Astrocyte of the hippocampus (primary cell): ENCODE results near the gene ZNF514.

Experiments used
- DNase-seq: peaks from one replicate; pipeline ENCODE4 v3.0.0; 2011; ENCODE audit warnings: low read depth, low spot score

The ZNF514 gene

GRCh38 chr2:95159690-95160449 lies at the start of gene ZNF514:
ZNF514 (minus strand) TSS chr2:95159848; CDS start chr2:95153253, 6,595 bp downstream.
- peak; percentile 89 for DNase-seq

DNA sequence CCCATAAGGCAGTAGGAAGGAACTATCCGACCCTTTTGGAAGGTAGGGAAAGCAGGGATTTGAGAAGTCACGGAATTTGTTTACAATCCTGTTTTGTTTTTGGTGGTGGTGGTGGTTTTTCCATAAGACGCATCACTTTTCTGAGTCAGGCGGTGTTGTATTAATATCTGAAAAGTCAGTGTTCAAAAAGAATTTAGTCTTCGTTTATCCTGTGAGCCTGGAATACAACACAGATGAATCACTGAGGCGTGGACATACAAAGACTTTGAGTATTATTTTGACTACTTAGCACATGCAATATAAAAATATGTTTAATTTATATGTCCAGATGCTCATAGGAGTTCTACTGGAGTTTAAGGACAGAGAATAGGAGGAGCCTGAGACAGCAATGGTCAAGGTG lies 48.5 kb upstream of the ZNF514 start:
- DNase-seq, result no peak

DNA sequence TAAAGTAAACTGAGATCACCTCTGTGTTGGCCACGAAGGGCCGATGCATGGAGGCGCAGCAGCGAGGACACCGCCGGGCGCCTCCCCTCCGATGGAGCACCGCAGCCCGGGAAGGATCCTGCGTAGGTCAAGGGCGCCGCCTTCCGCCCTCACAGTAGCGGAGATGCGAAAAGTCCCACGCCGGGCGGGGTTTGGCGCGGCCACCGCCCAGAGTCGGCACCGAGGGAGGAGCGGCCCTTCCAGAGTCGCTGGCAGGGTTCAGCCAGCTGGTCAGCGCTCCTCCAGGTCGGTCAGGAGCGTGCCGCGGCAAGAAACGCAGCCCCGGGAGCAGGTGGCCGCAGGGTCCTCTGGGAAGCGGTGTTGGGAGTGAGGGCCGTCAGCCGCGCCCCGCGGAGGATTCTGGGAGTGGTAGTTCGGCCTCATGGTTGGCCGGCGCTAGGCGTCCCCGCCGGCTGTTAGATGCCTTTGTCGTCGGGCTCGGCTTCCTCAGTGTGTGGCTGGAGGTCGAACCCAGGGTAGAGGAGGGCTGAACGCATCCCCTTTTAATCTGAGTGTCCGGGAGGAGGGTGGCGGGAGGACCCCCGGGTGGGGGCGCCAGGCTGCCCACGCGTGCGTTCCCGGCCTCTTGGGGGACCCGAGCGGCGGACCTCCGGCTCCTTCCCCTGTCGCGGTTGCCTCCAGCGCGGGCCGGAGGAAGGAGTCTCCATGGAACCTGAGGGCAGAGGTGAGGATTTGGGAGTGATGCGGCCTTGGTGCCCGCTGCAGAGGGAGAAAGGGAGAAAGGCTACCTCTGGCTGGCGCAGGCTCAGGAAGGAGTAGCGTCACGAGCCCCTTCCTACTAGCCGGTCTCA lies 47.7 kb upstream of the ZNF514 start, which contains the start of gene ZNF892:
Gene ZNF892 (plus strand): TSS at position 411 of the 851 bp plus-strand sequence. CDS start 295 bp downstream, at position 706.
- peak; percentile 97 for DNase-seq

DNA sequence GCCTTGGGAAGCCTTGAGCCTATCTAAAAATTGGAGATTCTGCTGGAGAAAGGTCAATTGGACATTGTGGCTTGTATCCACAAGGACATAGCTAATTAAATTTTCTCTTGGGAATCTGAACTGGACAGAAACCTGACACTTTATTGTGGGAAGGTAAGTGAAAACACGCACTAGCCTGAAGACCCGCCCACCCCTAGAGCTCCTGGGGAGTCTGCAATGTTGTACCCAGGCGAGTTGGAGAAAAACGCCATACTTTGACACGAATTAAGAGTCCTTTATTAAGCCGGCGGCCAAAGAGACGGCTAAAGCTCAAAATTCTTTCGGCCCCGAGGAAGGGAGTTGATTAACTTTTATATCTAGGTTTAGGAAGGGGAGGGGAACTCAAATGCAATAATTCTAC lies 46.4 kb upstream of the ZNF514 start:
- no peak for DNase-seq

GRCh38 chr2:95204396-95204795 lies 44.7 kb upstream of the ZNF514 start:
- no peak for DNase-seq

DNA sequence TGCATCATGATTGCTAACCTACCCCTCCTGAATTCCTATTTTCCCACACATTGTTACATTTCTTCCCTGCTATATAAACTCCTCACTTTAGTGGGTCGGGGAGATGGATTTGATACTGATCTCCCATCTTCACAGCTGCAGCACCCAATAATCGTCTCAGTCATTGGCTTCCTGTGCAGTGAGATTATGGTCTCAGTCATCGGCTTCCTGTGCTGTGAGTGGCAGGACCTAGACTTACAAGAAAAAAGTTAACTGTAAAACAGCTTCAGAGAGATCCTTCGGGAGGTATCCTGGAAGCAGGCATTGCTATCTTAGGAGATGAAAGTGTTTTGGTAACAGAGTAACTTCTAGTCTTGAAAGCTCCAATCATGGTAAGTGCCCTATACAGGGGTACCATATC lies 44.3 kb upstream of the ZNF514 start:
- DNase-seq, result no peak

DNA sequence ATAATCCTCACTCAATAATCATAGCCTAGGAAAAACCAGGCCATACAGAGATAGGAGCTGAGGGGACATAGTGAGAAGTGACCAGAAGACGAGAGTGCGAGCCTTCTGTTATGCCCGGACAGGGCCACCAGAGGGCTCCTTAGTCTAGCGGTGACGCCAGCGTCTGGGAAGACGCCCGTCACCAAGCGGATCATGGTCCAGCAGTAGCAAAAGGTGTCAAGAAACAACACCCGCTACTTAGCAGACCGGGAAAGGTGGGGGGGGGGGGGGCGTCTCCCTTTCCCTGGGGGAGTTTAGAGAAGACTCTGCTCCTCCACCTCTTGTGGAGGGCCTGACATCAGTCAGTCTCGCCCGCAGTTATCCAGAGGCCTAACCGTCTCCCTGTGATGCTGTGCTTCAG lies 33.3 kb upstream of the ZNF514 start:
- DNase-seq, result peak; percentile 43

DNA sequence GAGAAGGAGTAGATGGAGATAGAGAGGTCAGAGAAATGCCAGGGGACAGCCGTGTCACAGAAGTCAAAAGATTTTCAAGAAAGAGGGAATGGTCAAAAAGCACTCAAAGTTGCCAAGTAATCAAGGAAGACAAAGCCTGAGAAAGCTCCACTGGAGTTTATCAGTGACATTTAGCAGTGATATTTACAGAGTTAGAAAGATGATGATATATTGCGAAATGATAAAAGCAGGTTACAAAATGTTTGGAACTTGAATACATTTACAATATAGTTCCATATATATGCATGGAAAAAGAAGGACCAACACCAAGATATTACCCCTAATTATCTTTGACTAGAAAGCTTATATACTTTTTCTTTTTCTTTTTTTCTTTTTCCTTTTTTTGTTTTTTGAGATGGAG lies 26.3 kb upstream of the ZNF514 start:
- no peak for DNase-seq

DNA sequence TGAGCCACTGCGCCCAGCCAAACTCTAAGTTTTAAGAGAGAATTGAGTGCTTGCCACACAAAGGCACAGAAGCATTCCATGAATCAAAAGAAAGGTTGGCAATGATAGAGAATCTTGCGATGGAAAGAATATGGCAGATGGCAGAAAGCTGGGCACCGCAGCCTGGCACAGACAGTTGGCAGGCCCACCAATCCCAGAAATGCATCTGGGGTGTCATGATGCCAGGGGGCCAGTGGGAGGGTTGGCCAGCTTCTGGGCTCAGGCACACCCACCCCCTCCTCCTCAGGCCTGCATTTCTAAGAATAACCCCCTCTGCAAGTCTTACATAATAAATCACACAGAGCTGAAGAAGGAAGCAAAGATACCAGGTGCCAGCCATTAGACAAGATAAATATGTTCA lies 25.5 kb upstream of the ZNF514 start:
- DNase-seq, result no peak

DNA sequence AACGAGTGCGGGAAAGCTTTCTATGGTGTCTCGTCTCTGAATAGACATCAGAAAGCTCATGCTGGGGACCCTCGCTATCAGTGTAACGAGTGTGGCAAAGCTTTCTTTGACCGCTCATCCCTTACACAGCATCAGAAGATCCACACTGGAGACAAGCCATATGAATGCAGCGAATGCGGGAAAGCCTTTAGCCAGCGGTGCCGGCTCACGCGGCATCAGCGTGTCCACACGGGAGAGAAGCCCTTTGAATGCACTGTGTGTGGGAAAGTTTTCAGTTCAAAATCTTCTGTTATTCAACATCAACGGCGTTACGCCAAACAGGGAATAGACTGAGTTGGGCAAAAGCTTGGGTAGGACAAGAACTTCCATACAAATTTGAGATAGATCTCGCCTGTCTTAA lies 22.1 kb upstream of the ZNF514 start:
- no peak for DNase-seq

DNA sequence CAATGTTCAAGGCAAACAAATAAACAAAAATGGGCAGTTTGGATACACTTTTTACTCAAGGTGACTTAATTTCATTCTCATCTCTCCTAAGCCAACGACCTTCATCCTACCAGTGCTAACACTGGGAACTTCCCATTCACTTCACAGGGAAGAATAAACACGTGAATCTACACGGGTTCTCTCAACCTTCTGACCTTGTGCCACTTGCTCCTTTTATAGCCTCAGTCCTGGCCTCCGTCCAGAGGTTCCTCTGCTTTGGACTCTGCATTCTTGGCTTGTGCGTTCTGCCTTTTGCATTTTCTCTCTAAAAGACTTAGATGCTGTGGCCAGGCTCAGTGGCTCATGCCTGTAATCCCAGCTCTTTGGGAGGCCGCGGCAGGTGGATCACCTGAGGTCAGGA lies 19.8 kb upstream of the ZNF514 start:
- no peak for DNase-seq

DNA sequence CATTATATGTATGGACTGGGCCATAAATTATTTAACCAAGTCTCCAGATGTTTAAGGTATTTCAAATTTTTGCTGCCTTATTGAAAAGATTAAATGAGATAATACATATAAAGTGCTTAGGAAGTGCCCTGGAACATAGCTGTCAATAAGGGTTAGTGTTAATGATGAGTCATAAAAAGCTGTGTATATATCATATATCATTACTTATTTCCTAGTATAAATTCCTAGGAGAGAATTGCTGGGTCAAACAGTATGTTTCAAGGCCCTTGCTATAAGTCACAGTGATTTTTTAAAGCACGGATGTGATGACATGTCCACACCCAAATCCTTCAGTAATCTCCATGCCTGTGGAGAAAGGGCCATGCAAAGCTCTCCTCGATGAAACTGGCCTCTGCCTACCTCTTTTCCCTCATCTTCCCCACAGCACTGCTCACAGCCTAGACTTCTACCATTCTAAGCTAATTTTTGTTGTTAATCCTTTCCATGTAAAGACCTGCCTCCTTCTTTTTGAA lies 14.4 kb upstream of the ZNF514 start:
- DNase-seq, result no peak

- DNase-seq, result no peak
These were observed 12.3 kb upstream of the ZNF514 start for GRCh38 chr2:95171902-95172301.

- no peak for DNase-seq
These were observed 6.6 kb upstream of the ZNF514 start for GRCh38 chr2:95166065-95166763.

- DNase-seq, result peak; percentile 99
These were observed 5.9 kb upstream of the ZNF514 start, which contains the start of gene ZNF2 for GRCh38 chr2:95165371-95166064. ZNF2 (plus strand) TSS chr2:95165809; CDS start chr2:95176227, 10,418 bp downstream.

DNA sequence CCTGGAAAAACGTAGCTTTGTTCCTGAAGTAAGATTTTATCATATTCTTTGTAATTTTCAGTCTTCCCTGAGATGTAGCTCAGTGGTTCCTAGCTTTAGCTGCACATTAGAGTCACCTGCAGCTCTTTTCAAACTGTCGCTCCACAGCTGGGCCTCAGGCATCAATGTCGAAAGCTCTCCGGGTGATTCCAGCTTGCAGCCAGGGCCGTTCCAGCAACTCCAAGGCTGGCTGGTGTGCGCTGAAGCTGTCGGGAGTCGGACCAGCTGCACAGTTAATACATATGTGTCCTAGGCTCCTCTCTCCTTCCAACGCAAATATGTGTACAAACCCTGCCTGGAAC lies 5.4 kb upstream of the ZNF514 start:
- DNase-seq, result no peak

- DNase-seq, result peak; percentile 70
These were observed 593 bp downstream of the ZNF514 start for GRCh38 chr2:95158891-95159619.

- no peak for DNase-seq
These were observed 1.2 kb downstream of the ZNF514 start for GRCh38 chr2:95158441-95158840.

DNA sequence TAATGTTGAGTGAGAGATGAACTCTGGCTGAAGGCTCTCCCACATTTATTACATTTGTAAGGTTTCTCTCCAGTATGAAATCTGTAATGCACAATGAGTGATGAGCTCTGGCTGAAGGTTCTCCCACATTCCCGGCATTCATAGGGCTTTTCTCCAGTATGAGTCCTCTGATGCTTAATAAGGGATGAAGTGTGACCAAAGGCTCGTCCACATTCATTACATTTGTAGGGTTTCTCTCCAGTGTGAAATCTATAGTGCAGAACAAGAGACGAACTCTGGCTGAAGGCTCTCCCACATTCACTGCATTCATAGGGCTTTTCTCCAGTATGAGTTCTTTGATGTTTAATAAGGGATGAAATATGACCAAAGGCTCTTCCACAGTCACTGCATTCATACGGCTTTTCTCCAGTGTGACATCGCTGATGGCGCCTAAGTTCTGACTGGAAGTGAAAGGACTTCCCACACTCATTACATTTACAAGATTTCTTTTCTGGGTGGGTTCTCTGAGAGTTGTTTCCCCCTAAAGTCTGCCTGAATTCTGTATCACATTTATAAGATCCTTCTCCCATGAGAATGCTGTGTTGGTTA lies 10.2 kb downstream of the ZNF514 start:
- DNase-seq, result no peak

- no peak for DNase-seq
These were observed 15.8 kb downstream of the ZNF514 start for GRCh38 chr2:95143838-95144237.
